Mucosa of rectum (tissue), 2 donors: ENCODE data around the gene NR6A1.
A peak's percentile ranks its signal among the peaks of the same experiment; 100 is the strongest.

Source experiments
- H3K27ac ChIP-seq, 2 donors: one replicate each; pipeline ENCODE4 v1.7.0; 2013; ENCODE audit warnings: inconsistent platforms in 2 of 2, low read depth in 2 of 2, low read length in 2 of 2
- H3K27me3 ChIP-seq, 2 donors: one replicate each; pipeline ENCODE4 v1.7.0; 2013; ENCODE audit warnings: low read length in 2 of 2; ENCODE audit not compliant: control insufficient read depth in 2 of 2, insufficient read depth in 2 of 2
- H3K36me3 ChIP-seq, 2 donors: one replicate each; pipeline ENCODE4 v1.7.0; 2013; ENCODE audit warnings: low read length in 2 of 2; ENCODE audit not compliant: control insufficient read depth in 2 of 2, insufficient read depth in 2 of 2
- H3K4me1 ChIP-seq, 2 donors: one replicate each; pipeline ENCODE4 v1.7.0; 2013; ENCODE audit warnings: low read length in 2 of 2, mild to moderate bottlenecking in 1 of 2; ENCODE audit not compliant: control insufficient read depth in 2 of 2, insufficient read depth in 2 of 2
- H3K4me3 ChIP-seq, 2 donors: one replicate each; pipeline ENCODE4 v1.7.0; 2013; ENCODE audit warnings: low read length in 2 of 2
- H3K9ac ChIP-seq, 2 donors: one replicate each; pipeline ENCODE4 v1.7.0; 2013; ENCODE audit warnings: low read length in 2 of 2, low read depth in 1 of 2, mild to moderate bottlenecking in 1 of 2
- H3K9me3 ChIP-seq, 2 donors: one replicate each; pipeline ENCODE4 v1.7.0; 2013; ENCODE audit warnings: low read length in 2 of 2; ENCODE audit not compliant: control insufficient read depth in 2 of 2
- donor health status: healthy.
- donor health status: Normal muscosa, but diverticular disease.

Gene NR6A1

GRCh38 chr9:124726886-124727285 lies 44.2 kb downstream of the NR6A1 start:
- H3K9me3 ChIP-seq = no peaks in the 10 kb centered on the region
- H3K27ac ChIP-seq = no peak overlapping the region
- no peaks in the 10 kb centered on the region for H3K27me3 ChIP-seq
- H3K36me3 ChIP-seq = peaks cover 0 to 2% of the 10 kb centered on the region in 2 donors
- H3K9ac ChIP-seq = no peak overlapping the region
- H3K4me3 ChIP-seq = no peak overlapping the region
- peaks cover 4 to 22% of the 10 kb centered on the region in 2 donors for H3K4me1 ChIP-seq

DNA sequence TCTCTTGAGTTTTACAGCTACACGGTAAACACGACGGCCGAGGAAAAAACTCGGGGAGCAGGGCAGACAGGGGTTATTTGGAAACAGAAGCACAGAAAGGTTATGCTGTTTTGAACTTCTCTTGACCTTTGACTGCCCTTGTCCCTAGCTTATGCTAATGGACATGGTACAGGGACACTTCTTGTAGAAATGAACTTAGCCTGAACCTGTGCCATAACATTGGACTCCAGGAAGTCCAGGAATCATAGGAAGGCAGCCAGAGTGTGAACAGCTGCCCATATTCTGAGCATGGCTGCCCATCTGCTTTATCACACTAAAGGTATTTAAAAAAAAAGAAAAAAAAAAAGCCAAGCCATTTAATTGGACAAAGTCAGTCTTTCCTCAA lies 46.1 kb downstream of the NR6A1 start:
- Histone ChIP-seq H3K9me3 (no peaks in the 10 kb centered on the region), H3K9ac (peak overlapping the region in 1 of 2 donors; percentile 26), H3K4me1 (peaks cover 4 to 22% of the 10 kb centered on the region in 2 donors), H3K4me3 (peak overlapping the region in 1 of 2 donors; percentile 42), H3K27ac (peak overlapping the region; percentile 10 to 45), H3K36me3 (no peaks in the 10 kb centered on the region), H3K27me3 (no peaks in the 10 kb centered on the region)

DNA sequence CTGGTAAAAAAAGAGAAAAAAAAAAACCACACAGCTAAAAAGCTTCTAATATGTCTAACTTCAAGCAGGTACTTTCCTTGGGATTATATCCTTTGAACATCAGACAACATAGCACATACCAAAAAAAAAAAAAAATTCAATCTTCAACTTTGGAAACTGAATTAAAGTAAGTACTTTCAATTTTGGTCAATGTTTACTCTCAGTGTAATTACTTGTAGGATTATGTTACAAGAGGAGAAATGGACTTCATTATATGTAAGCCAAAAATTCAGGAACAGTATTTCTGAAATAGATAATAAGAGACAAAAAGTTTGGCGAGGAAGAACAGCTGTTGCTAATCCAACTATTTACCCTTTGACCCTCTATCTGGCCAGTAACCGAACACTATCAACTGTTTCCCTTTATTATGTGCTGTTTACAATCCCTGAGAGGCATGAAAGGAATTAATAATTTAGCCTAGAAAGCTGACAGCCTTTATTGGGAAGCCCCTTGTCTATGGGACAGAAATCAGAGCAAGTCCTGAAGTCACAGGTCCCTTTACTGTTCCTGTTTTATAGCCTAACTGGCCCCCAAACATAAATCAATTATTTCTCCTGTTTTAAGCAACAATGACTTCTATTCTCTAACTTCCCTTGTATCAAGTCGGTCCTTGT lies 46.6 kb downstream of the NR6A1 start:
- no peaks in the 10 kb centered on the region for H3K9me3 ChIP-seq
- peak overlapping the region in 1 of 2 donors; percentile 26 for H3K9ac ChIP-seq
- peak overlapping the region; percentile 10 to 45 for H3K27ac ChIP-seq
- peaks cover 7 to 22% of the 10 kb centered on the region in 2 donors for H3K4me1 ChIP-seq
- peak overlapping the region in 1 of 2 donors; percentile 42 for H3K4me3 ChIP-seq
- no peaks in the 10 kb centered on the region for H3K36me3 ChIP-seq
- H3K27me3 ChIP-seq = no peaks in the 10 kb centered on the region

DNA sequence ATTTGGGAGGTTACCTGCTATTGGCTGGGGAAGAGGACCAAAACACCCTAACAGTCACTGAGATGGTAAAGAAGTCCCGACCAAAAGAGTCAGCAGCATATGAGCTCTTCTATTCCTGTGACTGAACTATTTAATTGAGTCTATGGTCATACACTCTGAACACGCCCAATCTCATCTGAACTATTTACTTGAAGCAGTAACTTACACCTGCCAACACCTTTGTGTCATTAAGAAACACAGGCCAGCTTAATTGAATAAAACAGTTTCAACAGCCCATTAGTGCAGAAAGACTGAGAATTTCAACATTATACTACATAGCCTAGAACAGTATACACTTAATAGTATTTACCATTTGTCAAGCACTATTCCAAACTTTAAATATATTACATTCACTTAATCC lies 47.8 kb downstream of the NR6A1 start:
- Histone ChIP-seq H3K27me3 (no peaks in the 10 kb centered on the region), H3K27ac (peak overlapping the region in 1 of 2 donors; percentile 5), H3K9me3 (no peaks in the 10 kb centered on the region), H3K4me1 (peaks cover 7 to 22% of the 10 kb centered on the region in 2 donors), H3K36me3 (no peaks in the 10 kb centered on the region), H3K4me3 (peak overlapping the region in 1 of 2 donors; percentile 22), H3K9ac (no peak overlapping the region)

- no peak overlapping the region for H3K27ac ChIP-seq
These were observed 49.8 kb downstream of the NR6A1 start for GRCh38 chr9:124721109-124721906.

GRCh38 chr9:124720429-124721108 lies 50.5 kb downstream of the NR6A1 start:
- H3K36me3 ChIP-seq = no peaks in the 10 kb centered on the region
- no peak overlapping the region for H3K27ac ChIP-seq
- no peak overlapping the region for H3K9ac ChIP-seq

More at GRCh38 chr9:124721109-124721906, 49.8 kb downstream of the NR6A1 start:
- Histone ChIP-seq H3K9ac (no peak overlapping the region), H3K4me3 (no peak overlapping the region), H3K27me3 (no peaks in the 10 kb centered on the region), H3K36me3 (no peaks in the 10 kb centered on the region), H3K4me1 (peaks cover 7 to 22% of the 10 kb centered on the region in 2 donors), H3K9me3 (no peaks in the 10 kb centered on the region)

GRCh38 chr9:124718928-124719327 lies 52.2 kb downstream of the NR6A1 start:
- Histone ChIP-seq H3K9ac (no peak overlapping the region), H3K4me1 (peaks cover 3 to 9% of the 10 kb centered on the region in 2 donors), H3K4me3 (no peak overlapping the region), H3K9me3 (no peaks in the 10 kb centered on the region), H3K27me3 (no peaks in the 10 kb centered on the region), H3K27ac (no peak overlapping the region), H3K36me3 (no peaks in the 10 kb centered on the region)

More at GRCh38 chr9:124720429-124721108, 50.5 kb downstream of the NR6A1 start:
- H3K9me3 ChIP-seq = no peaks in the 10 kb centered on the region
- no peaks in the 10 kb centered on the region for H3K27me3 ChIP-seq
- peaks cover 7 to 22% of the 10 kb centered on the region in 2 donors for H3K4me1 ChIP-seq
- no peak overlapping the region for H3K4me3 ChIP-seq

DNA sequence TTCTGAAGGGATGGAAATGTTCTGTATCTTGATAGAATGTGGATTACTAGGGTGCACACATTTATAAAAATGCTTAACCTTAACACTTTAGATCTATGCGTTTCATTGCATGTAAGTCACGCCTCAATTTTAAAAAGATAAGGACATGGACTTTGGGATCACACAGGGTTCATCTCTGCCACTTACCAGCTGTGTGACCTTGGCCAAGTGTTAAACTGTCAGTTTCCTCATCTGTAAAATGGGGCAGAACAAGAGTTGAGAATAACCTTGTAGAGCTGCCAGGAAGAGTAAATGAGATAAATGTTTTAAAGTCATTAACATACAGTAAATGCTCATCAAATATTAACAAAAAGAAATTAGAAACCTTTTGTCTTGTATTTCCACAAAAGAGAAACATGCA lies 53.5 kb downstream of the NR6A1 start:
- Histone ChIP-seq H3K4me1 (peaks cover 0 to 3% of the 10 kb centered on the region in 2 donors), H3K27me3 (no peaks in the 10 kb centered on the region), H3K4me3 (no peak overlapping the region), H3K9ac (no peak overlapping the region), H3K36me3 (no peaks in the 10 kb centered on the region), H3K27ac (no peak overlapping the region), H3K9me3 (no peaks in the 10 kb centered on the region)

GRCh38 chr9:124716808-124717207 lies 54.3 kb downstream of the NR6A1 start:
- peaks cover 0 to 3% of the 10 kb centered on the region in 2 donors for H3K4me1 ChIP-seq
- no peak overlapping the region for H3K9ac ChIP-seq

DNA sequence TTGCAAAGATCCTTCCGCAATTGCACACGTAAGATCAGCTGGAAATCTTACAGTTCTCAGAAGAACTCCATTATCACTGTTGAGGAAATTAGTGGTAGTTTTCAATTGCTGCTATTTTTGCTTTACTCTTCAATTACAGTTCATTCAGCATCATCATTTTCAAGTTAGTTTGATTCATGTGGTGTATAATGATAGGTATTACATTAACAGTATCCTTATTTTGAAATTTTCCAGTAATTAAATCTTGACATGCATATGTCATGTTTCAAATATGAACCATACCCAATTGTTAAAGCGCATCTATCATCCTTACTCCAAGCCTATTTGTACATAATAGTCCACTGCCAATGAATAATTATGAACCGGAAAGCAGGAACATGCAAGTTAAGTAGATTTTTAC lies 60.3 kb downstream of the NR6A1 start:
- no peaks in the 10 kb centered on the region for H3K27me3 ChIP-seq
- H3K9ac ChIP-seq = no peak overlapping the region
- H3K4me1 ChIP-seq = peaks cover 12 to 14% of the 10 kb centered on the region in 2 donors
- H3K27ac ChIP-seq = no peak overlapping the region
- H3K36me3 ChIP-seq = no peaks in the 10 kb centered on the region
- no peaks in the 10 kb centered on the region for H3K9me3 ChIP-seq
- H3K4me3 ChIP-seq = no peak overlapping the region

More at GRCh38 chr9:124716808-124717207, 54.3 kb downstream of the NR6A1 start:
- Histone ChIP-seq H3K36me3 (no peaks in the 10 kb centered on the region), H3K9me3 (no peaks in the 10 kb centered on the region), H3K4me3 (no peak overlapping the region), H3K27me3 (no peaks in the 10 kb centered on the region), H3K27ac (peak overlapping the region in 1 of 2 donors; percentile 12)
